ENCODE results near the gene GSPT1.
"Not testable (repeated sequence)": the region's sequence is repeated elsewhere in the genome, so short reads cannot be mapped to it uniquely, and the experiment has no call there.

GSPT1 gene

DNA sequence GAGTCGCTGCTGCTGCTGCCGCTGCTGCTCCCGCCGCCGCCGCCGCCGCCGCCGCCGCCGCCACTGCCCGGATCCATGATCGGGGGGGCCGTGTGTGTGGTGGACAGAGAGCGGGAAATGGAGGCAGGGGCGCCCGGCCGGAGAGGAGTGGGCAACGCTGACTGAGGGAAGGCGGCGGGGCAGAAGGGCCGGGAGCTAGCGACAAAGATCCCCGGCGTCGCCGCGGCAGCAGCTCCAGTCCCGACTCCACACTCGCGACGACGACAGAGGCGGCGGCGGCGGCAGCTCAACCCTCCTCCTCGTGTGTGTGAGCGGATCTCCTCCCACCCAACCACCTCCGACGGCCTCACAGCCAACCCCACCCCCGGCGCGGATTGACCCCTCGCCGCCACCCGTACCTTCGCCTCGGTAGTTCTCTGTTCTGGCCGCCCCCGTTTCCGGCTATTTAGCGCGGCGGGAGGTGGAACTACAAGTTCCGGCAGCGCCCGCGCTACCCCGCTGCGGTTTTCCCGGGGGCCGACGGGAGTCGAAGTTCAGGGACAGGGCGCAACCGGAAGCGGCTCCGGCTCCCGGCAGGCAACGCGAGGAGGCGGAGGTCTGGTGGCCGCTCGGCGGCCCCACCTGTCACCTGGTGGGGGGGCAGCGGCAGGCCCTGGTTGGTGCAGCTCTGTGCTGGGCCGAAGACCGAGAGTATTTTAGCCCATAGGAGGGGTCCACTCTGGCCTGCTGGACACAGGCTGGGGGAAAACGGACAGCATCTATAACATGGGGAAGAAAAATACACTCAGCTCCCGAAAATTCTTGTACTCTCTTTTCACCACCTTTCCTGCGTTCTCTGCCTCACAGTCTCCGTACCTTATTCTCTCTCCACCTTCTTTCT, at the start of gene GSPT1:
TSS of gene GSPT1 (minus strand) at position 313 of the 880 bp plus-strand sequence. CDS start at position 77, 236 bp downstream.
- peak; percentile 82 to 84 for DNase-seq

DNA sequence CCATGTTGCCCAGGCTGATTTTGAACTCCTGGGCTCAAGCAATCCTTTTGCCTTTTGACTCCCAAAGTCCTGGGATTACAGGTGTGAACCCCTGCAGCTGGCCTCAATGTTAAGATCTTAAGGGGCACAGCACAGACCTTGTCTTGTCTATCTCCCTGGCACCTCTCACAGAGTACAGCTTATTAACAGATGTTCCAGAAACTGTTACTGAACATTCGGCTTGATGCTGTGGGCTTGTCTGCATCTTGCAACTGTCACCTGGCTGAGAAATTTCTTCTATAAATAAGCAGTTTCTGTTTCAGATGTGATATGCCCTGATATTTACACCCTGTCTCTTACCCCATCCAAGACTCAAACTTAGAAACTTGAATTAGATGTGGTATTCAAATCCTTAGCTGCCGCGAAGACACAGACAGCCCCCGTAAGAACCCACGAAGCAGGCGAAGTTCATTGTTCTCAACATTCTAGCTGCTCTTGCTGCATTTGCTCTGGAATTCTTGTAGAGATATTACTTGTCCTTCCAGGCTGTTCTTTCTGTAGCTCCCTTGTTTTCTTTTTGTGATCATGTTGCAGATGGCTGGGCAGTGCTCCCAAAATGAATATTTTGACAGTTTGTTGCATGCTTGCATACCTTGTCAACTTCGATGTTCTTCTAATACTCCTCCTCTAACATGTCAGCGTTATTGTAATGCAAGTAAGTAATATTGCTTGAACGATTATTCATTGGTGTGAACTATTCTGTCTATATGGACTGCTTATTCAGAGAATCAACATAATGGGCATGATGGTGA, 49.2 kb upstream of the GSPT1 start, which contains the start of gene TNFRSF17:
TSS of gene TNFRSF17 (plus strand) at position 450 of the 791 bp plus-strand sequence. CDS start at position 565, 115 bp downstream.
- no peak for DNase-seq

DNA sequence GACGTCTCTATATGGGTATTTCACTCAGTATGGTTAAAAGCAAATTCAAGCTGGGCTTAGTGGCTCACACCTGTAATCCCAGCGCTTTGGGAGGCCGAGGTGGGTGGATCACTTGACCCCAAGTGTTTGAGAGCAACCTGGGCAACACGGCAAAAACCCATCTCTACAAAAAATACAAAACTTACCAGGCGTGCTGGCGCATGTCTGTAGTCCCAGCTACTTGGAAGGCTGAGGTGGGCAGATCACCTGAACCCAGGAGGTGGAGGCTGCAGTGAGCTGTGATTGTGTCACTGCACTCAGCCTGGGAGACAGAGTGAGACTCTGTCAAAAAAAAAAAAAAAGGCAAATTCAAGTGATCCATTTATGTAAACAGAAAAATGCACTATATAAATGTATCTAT, 48.0 kb upstream of the GSPT1 start:
- no peak for DNase-seq

DNA sequence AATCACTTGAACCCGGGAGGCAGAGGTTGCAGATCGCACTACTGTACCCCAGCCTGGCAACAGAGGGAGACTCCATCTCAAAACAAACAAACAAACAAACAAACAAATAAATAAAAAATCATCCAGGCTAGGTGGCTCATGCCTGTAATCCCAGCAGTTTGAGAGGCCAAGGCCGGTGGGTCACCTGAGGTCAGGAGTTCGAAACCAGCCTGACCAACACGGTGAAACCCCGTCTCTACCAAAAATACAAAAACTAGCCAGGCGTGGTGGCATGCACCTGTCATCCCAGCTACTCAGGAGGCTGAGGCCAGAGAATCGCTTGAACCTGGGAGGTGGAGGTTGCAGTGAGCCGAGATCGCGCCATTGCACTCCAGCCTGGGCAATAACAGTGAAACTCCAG, 47.2 kb upstream of the GSPT1 start:
- not testable (repeated sequence) for DNase-seq

DNA sequence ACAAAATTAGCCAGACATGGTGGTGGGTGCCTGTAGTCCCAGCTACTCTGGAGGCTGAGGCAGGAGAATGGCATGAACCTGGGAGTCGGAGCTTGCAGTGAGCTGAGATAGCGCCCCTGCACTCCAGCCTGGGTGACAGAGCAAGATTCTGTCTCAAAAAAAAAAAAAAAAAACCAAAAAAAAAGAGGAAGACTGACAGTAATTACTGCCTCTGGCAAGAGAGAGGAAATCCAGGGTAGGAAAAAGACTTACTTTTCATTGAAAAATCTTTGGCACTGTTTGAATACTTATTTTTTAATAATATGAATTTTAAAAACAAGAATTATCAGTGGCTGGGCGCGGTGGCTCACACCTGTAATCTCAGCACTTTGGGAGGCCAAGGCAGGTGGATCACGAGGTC, 46.7 kb upstream of the GSPT1 start:
- DNase-seq, result not testable (repeated sequence)

DNA sequence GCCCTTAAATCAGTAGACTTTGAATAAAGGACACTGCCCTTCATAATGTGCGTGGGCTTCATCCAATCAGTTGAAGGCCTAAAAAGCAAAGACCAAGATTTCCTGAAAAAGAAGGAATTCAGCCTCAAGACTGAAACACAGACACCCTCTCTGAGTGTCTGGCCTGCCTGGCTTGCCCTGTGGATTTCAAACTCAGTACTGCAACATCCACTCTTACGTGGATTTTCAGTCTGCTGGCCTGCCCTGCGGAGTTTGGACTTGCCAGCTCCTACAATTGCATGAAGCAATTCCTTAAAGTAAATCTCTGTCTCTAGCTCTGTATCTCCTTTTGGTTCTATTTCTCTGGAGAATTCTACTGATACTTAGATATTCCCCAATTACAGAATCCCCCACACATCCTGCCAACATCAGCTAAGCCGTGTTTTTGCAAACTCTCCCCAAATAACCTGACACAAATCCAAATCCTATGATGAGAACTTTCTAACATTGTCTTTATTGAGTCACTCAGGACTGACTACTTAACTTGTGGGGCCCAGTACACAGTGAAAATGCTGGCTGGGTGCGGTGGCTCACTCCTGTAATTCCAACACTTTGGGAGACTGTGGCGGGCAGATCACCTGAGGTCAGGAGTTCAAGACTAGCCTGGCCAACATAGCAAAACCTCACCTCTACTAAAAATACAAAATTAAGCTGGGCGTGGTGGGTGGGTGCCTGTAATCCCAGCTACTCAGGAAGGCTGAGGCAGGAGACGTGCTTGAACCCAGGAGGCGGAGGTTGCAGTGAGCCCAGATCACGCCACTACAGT, 42.0 kb upstream of the GSPT1 start:
- DNase-seq, result no peak

DNA sequence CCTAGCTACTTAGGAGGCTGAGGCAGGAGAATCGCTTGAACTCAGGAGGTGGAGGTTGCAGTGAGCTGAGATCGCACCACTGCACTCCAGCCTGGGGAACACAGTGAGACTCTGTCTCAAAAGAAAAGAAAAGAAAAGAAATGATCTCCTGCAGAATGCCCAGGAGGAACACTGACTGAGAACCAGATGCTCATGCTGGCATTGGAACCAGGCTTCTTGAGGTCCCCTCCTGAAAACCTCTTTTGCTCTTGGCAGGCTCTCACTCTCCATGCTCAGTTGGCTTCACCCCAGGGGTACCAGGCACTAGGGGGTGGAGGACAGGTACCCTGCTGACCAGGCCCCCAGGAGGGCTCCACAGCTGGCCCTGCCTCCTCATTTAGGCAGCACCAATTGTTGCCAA, 40.8 kb upstream of the GSPT1 start:
- no peak for DNase-seq

DNA sequence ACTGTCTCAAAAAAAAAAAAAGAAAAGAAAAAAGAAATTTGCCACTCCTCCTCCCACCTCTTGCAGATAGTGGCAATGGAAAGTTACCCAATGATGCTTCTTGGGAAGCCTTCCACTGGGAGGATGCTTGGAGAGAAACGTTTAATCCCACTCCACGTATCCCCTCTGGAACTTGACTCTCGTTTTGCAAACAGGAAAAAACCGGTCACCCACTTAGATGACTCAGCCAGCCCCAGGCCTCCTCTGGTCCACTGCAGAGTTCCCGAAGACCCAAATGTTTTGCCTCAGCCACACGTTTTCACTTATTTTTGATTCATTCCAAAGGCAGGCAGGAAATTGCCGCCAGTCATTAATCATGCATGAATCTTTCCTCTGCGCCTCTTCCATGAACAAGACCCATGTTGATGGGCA, 40.0 kb upstream of the GSPT1 start:
- no peak for DNase-seq

DNA sequence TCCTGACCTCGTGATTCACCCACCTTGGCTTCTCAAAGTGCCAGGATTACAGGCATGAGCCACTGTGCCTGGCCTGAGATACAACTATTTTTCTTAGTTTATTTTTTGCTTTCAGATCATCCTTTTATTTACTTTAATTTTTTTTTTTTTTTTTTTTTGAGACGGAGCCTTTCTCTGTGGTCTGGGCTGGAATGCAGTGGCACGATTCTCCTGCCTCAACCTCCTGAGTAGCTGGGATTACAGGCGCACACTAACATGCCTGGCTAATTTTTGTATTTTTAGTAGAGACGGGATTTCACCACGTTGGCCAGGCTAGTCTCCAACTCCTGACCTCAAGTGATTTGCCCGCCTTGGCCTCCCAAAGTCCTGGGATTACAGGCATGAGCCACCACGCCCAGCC, 37.8 kb upstream of the GSPT1 start:
- DNase-seq, result not testable (repeated sequence)

DNA sequence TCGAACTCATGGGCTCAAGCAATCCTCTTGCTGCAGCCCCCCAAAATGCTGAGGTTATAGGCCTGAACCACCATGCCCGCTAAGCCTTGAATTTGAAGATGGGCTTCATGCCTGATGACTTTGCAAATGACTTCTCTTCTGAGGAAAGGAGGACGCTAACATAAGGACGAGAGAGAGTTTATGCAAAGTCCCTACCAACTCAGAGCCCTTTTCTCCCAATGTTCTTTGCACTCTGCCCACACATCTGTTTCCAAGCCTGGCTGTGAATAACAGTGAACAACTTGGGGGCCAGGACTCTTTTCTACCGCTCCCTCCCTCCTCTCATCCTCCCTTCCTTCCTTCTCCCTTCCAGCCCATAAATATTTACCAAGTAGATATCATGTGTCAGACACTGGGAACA, 34.6 kb upstream of the GSPT1 start:
- DNase-seq, result no peak

DNA sequence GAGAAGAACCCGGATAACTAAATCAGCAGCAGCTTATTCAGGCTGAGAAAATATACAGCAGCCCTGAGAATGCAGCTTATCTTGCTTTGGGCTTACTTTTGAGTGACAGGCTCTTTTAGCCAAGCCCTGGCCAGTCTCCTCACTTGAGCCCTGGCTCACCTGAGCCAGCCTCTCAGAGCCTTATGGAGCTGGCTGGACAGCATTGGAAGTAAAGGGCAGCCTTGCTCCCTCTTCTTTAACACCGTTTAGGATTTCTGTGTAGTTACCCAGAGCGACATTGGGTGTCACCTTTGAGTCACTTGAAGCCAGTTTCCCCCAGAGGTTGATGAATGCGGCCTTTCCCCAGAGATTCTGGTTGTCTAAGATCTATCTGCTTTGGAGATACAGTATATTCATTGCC, 33.8 kb upstream of the GSPT1 start:
- peak; percentile 3 to 38 for DNase-seq

DNA sequence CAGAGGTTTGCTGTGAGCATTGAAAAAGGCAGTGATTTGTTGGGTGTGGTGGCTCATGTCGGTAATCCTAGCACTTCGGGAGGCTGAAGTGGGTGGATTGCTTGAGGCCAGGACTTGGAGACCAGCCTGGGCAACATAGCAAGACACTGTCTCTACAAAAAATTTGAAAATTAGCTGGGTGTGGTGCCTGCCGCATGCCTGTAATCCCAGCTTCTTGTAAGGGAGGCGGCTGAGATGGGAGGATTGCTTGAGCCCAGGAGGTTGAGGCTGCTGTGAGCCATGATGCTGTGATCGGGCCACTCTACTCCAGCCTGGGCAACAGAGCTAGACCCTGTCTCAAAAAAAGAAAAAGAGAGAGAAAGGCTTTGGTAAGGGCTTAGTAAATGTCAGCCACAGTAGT, 33.1 kb upstream of the GSPT1 start:
- DNase-seq, result no peak

DNA sequence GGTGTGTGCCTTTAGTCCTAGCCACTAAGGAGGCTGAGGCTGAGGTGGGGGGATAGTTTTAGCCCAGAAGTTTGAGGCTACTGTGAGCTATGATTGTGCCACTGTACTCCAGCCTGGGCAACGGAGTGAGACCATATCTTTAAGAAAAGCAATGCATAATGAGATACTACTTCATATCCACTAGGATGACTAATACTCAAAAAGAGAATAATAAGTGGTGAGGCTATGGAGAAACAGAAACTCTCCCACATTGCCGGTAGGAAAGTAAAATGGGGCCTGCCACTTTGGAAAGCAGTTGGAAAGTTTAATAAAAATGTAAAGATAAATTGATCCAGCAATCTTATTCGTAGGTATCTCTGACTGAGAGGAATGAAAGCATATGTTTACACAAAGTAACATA, 30.7 kb upstream of the GSPT1 start:
- DNase-seq, result no peak

DNA sequence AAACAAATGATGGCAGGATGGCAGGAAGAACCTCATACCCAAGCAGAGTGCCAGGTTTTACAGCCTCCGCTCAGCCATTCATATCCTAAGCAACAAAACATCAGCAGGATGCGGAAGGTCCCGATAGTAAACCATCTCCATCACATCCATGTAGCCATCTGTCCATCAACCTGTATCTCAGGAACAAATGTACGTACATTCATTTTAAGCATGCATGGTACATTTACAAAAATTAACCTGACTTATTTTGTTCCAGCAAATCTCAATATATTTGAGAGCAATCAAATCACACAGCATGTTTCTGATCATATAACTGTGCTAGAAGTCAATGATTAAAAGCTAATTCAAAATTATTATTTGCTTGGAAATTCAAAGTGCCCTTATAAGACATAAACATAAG, 26.2 kb upstream of the GSPT1 start, which contains the start of gene NPIPB2:
TSS of gene NPIPB2 (minus strand) at position 101 of the 400 bp plus-strand sequence. CDS start at position 101, 0 bp downstream.
- not testable (repeated sequence) for DNase-seq

DNA sequence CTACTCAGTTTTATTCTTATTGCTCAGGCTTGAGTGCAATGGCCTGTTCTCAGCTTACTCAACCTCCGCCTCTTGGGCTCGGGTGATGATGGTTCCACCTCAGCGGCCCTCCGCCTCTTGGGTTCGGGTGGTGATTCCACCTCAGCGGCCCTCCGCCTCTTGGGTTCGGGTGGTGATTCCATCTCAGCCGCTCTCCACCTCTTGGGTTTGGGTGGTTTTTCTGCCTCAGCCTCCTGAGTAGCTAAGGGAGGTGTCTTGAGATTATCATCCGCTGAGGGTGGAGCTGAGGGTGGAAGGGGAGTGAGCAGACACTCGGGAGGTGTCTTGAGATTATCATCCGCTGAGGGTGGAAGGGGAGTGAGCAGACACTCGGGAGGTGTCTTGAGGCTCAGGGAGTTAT, 11.6 kb upstream of the GSPT1 start:
- DNase-seq, result not testable (repeated sequence)

DNA sequence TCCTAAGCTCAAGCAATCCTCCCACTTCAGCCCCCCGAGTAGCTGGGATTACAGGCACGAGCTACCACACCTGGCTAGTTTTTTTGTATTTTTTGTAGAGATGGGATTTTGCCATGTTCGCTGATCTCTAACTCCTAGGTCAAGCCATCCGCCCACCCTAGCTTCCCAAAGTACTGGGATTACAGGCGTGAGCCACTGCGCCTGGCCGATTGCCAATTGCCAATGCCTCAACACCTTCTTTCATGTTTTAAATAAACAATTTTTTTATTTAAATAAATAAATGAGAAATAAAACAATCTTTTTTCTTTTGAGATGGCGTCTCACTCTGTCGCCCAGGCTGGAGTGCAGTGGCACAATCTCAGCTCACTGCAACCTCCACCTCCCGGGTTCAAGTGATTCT, 8.3 kb upstream of the GSPT1 start:
- not testable (repeated sequence) for DNase-seq

DNA sequence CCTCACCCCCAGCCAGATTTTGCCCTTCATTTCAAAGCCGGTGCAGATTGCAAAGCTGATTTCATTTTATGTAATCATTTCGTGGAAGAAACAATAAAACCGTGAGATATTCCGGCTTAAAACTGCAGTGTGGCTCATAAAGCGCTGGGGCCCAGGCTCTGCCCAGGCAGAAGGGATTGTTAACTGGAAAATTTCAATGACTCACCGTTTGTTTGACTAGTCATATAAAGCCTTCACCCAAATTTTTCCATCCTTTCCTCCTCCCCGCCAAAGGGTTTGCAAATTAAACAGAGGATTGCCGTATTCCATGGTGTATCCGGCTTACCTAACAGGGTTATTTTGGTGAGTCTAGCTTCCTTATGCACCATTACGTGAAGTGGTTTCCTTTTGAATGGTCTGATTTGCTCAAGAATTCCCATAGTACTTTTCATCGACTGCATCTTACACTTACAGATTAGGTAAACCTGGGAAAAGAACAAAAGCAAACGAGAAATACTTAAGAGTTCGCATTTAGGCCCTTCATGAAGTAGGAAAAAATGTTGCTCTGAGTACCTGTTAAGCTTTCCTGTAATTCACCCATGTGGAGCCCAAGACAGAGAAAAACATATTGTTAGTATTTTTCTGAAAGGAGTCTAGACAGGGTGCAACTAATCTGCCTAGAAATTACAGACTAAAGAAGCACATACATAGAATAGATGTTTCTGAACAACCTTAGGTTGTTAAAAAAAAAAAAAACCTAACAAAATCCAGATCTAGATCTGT, 949 bp upstream of the GSPT1 start:
- DNase-seq, result no peak

DNA sequence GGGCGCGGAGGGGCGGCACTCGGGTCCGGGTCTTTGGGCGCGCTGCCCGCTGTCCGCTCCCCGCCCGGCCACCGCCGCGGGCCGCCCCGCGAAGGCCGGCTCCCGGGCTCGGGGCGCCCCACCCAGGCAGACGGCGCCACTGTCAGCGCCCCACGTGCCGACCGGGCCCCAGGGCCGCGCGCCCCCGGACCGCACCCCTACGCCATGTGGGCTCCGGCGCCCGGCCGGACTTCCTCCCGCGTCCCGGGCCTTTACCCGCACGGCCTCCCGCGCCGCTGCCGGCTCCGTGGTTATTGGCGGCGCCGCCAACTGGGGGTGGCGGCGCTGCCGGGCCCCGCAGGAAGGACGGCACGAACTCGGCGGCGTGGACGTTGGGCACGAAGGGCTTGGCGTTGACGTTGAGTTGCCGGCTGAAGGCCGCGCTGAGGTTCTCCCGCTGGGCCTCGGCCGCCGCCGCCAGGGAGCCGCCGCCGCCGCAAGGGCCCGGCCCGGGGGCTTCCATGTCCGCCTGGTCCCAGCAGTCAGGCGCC, 577 bp downstream of the GSPT1 start:
- no peak for DNase-seq

DNA sequence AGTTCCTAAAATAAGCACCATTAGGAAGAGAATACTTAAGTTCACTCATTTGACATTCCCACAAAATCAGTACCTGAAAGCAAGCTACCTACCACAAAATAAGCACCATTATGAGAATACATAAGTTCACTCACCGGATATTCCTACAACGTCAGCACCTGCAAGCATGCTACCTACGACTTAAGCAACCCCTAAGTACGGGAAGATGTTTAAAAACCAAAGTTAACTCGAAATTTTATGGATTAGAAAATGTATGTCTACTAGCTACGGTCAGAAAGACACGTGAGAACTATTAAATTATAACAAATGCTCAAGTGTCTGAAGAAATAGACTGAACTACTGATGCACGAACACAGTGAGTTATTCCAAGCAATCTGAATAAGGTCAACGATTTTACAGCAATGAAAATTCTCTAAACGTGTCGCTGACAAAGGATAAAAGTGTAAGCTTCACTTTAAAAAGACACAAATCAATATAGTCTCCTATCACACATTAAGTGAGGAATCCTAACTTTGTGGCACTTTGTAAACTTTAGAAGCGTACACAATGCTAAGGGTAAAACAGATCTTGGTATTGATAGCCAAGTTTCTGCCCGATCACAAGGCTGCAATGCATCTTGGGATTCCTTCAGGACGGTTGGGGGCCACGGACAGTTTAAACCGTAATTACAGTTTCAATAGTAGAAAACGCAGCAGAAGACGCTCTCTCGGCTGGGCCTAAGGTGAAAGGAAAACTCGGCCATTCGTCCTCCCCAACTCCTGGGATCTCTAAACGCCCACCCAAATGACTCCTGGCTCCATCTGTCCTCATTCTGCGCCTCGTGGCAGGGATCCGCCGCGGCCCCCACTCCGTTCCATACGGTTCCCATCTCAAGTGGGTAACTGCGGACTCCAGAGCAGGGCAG, 1.3 kb downstream of the GSPT1 start:
- no peak for DNase-seq

DNA sequence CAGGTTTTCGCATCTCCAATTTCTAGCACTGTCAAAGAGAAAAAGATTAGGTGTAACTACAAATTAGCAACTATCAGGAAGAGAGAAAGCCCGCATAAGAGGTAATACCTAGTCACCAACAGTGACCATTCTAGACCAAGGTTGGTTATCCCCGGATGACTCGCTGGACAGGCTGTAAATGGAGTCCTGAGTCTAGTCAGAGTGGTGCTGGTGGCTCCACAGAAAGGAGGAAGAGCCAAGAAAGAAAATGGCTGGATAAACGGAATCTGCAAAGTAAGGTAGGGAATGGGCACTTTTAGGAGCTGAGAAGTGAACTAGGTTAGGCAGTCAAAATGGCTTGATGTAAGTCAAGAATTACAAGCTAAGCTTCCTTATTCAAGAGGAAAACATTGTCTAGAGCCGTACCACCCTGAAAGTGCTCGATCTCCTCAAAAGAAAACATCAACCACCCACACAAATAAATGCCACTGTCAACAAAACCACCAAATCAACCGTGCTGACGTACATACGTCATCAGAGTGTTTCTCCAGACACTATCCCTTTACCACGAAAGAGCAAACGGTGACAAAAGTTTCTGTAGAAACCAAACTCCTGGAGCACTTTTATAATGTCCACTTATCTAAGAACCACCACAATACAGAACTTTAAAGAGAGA, 2.2 kb downstream of the GSPT1 start:
- DNase-seq, result no peak

Data from Kasumi-1 (cell line).